Fibroblast of skin of left biceps (primary cell): ENCODE results near the gene IKZF3.
"Not testable (repeated sequence)": the region's sequence is repeated elsewhere in the genome, so short reads cannot be mapped to it uniquely, and the experiment has no call there.

Source experiments
- DNase-seq, 2 experiments: peaks; one replicate each; pipeline ENCODE4 v3.0.0-alpha.2; 2013; ENCODE audit warnings: low read depth in 2 of 2

IKZF3 gene

DNA sequence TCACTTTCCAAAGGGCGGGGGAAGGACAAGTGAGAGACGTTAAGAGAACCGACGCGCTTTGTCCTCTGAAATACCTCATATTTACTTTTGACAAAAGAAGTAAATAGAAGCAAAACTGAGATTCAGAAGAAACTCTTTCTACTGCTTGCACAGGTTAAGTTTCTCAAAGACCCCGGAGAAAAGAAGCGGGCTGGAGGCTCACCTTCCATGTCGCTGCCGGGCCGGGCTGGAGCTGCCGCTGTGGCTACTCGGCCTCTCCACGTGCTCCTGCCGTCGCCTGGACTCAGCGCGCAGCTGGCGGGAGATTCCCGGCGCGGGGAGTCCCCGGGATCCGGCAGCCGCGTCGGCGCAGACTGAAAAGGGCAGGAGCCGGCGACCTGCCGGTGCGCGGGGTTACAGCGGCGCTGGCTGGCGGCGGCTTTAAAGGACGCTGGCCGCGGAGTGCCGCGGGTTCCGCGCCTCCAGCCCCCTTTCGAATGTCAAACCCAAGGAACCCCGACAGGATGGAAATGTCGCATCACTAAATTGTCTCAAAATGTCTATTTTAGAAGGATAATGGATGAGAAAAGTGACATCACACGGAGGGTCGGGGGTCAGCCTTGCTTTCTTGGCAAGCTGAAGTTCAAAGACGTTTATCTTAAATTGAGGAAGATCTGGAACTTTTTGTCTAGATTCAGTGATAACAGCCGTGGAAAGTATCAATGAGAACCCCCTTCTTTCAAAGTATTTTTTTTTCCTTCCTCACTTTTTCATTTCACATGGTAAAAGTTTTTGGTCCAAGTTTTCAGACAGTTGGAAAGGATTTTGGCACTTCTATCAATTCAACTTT, at the start of gene IKZF3:
Gene IKZF3, minus strand, starts transcription at position 395 of the 829 bp plus-strand sequence. Its CDS starts 186 bp downstream, at position 209.
- no peak for DNase-seq

DNA sequence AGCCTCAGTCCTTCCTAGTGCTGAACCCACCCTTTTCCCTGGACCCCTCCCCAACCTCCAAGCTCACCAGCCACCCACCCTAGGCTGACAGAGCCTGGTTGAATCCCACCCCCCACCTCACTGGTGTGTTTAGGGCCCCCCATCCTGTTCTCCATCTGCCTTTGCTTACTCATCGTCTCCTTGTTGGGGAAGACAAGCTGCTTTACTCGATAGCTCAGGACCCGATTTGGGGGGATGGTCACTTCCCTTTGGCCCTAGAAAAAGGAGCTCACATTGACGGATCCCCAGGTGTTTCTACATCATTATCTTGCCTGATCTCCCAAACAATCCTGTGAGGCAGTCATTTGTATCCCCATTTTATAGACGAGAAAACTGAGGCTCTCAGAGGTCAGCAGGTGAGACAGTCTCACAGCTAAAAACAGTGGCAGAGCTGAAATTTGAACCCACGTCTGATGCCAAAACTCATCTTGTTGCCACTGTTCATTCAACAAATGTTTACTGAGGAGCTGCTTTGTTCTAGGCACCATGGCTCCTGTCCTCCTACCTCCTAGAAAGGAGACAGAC, 44.8 kb upstream of the IKZF3 start:
- DNase-seq: no peak

GRCh38 chr17:39904990-39905288, 40.8 kb upstream of the IKZF3 start:
- no peak for DNase-seq

DNA sequence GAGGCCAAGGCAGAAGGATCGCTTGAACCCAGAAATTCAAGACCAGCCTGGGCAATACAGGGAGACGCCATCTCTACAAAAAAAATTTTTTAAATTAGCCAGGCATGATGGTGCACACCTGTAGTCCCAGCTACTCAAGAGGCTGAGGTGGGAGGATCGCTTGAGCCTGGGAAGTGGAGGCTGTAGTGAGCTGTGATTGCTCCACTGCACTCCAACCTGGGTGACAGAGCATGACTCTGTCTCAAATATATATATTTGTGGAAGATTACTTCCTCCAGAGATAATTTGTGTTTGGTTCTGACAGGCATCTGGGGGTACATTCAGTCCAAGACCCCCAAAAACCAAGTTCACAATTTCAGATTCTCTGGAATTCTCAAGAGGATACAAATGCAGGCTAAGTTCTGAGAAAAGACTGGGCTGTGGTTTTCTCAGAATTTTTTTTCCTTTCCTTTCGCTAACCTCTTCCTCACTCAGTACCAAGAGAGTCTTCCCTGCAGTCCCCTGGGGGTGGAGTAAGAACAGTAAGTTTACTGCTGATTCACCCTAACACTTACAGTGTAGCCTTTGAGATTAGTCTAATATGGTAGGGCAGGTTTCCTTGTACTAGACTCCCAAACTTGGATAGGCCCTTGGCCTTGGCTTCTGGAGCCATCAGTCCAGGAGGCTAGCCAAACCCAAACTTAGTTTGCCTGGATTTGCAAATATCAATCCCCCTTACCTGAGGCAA, 39.2 kb upstream of the IKZF3 start:
- DNase-seq: no peak

DNA sequence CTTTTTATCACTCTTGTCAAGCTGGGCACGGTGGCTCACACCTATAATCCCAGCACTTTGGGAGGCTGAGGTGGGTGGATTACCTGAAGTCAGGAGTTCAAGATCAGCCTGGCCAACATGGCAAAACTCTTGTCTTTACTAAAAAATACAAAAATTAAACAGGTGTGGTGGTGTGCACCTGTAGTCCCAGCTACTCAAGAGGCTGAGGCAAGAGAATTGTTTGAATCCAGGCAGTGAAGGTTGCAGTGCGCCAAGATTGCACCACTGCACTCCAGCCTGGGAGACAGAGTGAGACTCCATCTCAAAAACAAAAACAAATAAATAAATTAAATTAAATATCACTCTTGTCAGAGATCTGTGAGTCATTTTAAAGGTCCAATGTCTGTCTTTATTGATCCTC, 37.9 kb upstream of the IKZF3 start:
- not testable (repeated sequence) for DNase-seq

- no peak for DNase-seq
Measured at GRCh38 chr17:39899215-39899614, 35.1 kb upstream of the IKZF3 start.

GRCh38 chr17:39898088-39898487, 34.0 kb upstream of the IKZF3 start:
- no peak for DNase-seq

DNA sequence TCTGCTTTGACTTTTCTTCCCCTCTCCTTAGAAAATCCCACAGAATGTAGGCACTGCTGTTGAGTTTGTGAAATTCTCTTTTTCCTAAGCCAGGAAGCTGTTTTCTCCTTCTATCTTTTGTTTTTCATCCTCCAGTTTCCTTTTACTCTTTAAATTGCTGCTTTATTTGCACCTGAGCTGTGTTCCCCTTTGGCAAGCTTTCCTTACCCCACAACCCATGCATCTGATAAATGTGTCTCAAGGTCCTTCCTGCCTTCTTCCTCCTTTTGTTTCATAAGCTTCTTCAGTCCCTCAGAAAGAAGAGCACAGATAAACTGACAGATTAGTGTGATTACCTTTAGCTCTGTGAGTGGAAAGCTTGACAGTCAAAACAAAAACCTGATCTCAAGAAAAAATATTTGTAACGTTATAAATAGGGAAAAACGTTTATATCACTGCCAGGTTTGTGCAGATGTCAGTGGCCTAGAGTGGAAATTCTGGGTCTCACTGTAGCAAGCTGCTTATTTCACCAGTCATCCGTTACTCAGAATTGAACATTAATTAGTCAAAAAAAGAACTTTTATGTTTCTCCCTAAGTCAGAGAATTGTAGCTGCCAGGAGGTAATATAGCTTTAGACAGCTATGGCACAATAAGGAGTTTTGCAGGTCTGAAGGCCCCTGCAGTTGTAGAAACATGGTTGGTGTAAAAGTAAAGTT, 30.7 kb upstream of the IKZF3 start:
- no peak for DNase-seq

DNA sequence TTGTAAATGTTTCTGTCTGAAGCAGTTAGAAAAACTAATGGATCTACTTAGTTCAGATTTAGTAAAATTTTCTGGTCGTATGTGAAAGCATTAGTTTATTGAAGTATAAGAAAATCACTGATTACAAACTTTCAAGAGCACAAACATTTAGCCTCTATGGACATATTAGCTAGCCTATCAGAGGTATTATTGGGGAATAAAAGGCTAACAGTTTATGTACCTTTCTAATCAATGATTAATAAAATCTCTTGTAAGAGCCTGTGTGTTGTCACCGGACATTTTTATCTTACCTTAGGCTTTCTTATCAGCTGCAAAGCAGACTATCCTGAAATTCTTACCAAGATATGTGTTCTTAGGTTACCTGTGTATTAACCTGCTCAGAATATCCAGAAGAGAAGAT, 25.1 kb upstream of the IKZF3 start:
- no peak for DNase-seq

- no peak for DNase-seq
Measured at GRCh38 chr17:39887078-39887477, 23.0 kb upstream of the IKZF3 start.

DNA sequence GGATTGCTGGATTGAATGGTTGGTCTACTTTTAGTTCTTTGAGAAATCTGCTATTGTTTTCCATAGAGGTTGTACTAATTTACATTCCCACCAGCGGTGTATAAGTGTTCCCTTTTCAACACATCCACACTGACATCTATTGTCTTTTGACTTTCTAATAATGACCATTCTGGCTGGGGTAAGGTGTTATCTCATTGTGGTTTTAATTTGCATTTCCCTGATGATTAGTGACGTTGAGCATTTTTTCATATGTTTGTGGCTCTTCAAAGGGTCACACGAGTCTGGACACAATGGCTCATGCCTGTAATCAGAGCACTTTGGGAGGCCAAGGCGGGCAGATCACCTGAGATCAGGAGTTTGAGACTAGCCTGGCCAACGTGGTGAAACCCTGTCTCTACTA, 22.0 kb upstream of the IKZF3 start:
- DNase-seq: not testable (repeated sequence)

- DNase-seq: peak; percentile 1 to 2
Measured at GRCh38 chr17:39872751-39873150, 8.6 kb upstream of the IKZF3 start.

DNA sequence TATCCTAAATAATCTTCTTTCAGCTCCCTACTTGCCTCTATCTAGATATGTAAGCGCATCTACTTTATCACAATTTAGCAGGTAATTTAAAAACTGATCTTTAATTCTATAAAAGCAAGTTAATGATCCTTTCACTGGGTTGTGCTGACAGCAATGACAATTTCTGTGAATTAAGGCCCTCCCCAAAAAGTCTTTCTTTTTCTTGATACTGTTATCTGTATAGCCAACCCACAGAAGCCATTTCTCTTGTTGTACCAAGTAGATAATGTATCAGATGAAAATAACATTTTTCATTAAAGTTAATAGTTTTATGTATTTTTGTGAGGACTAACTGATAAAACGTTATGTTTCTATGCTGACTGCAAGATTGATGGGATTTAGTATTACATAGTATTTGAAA, 7.7 kb upstream of the IKZF3 start:
- no peak for DNase-seq

DNA sequence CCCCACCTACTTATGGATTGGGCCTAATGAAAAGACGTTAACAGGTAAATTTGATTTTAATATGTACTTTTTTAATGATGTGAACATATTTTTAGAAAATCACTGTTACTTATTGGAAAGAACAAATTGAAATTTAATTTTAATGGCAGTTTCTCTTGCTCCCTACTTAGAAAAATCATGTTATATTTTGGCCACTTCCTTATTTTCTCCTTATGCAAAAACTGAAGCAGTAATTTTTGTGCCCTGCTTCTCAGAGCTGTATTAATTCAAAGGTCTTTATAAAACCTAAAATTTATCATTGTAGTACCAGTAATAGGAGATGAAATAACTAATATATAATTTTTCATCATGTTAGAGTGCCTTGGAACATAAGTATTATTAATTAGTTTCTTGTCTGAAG, 6.7 kb upstream of the IKZF3 start:
- no peak for DNase-seq

GRCh38 chr17:39868554-39868942, 4.4 kb upstream of the IKZF3 start:
- no peak for DNase-seq

GRCh38 chr17:39867880-39868553, 3.9 kb upstream of the IKZF3 start, which contains the start of gene ZPBP2:
Gene ZPBP2 (plus strand): TSS chr17:39868202. CDS start chr17:39868355, 153 bp downstream.
- no peak for DNase-seq

DNA sequence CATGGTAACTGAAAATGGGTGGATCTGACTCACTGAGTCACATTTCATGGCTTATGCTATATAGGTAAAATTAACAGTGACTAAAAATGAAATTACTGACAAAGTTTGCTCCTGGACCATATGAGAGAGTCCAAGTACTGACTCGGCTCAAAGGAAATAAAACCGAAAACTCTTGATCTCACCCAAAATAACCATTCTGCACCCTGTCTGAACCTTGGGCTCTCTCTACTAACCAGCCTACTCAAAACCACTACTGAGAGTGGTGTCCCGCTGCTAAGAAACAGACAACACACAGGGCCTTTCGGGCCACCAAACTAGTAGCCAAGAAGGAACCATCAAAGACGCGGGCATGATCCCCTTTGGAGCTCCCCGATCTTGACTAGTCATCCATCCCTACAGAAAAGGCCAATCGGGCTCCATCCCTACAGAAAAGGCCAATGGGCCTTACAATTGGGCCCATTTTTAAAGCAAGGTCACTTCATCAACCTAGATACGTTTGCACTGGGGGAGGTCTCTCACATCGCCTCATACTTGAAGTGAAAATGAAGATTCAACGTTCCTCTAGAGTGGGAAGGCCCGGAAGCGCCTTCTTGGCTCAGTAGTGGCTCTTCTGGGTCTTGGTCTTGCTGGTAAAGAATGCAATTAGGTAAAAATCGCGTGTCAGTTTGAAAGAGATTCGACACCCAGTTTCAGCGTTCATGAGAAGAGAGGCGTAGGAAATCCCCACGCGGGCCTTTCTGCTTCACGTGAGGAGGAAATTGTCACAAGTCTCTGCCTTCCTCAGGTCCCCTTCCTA, 3.2 kb upstream of the IKZF3 start:
- DNase-seq: no peak

- no peak for DNase-seq
Measured at GRCh38 chr17:39866013-39866730, 2.1 kb upstream of the IKZF3 start.

- no peak for DNase-seq
Measured at GRCh38 chr17:39863244-39863917, 731 bp downstream of the IKZF3 start.

GRCh38 chr17:39861235-39861634, 2.9 kb downstream of the IKZF3 start:
- DNase-seq: no peak
